GM10847 (cell line): Measurements from ENCODE around the gene MCC.

Experiments used
- POLR2A ChIP-seq: IDR thresholded peaks from 2 replicates; pipeline ENCODE4 v1.6.1; 2011; ENCODE audit not compliant: insufficient read length; ENCODE audit errors: extremely low read depth

The MCC gene

DNA sequence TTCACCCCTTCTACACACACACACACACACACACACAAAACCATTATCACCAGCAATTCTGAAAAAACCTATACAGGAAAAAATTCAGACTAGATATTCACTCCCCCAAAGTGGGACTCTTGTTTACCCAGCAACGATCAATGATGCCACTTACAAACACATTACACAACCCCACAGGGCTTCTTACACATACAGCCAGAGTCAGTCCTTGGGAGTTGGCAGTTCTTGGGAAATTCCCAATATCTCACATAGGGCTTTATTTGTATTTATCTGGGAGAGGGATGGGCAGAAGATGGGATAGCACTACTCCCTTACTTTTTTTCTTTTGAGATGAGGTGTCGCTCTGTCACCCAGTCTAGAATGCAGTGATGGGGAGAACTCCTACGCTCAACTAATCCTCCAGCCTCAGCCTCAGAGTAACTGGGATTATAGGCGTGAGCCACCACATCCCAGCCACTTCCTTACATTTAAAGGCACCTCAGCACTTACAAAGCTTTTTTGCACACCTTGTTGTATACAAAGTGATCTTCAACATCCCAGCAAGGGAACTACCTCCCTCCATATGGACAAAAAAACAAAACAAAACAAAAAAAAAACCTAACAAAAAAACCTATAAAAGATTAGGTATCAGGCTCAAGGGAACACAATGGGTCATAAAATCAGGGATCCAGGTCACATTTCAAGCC lies 221.9 kb downstream of the MCC start:
- no peak for TF ChIP-seq POLR2A

DNA sequence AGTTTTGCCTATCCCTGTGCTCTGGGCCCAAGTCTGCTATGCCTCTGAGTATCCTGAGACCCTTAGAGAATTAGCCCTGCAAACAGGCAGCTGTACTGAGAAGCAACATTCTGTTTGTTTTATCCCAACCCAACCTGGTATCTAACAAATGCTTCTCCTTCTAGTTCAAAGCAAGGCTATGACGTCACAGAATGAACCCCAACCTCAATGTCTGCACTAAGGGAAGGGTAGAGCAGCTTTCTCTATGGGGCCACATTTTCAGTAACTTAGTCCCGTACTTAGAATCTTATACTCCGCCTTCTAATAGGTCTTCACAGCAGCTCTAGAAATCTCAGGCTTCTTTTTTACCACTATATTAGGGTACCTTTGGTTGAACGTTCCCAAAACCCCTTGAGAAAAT lies 223.1 kb downstream of the MCC start:
- TF ChIP-seq POLR2A = no peak

DNA sequence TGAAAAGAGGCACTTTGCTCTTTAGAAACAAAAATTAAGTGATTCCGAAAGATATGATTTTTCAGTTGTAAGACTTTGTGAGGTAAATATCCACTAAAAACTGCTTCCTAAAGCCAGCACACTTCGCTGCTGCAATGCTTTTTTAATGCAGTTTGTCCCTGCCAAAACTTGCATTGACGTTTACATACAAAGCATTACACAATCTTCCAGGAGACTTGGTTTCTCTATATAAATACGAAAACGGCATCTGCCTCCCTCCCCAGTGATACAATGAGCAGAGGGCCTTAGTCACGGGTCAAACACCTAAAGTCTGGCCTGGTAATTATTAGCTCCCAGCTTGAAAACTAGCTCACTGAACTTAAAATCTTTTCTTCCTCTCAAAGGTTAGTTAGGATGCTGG lies 224.2 kb downstream of the MCC start:
- TF ChIP-seq POLR2A = no peak

DNA sequence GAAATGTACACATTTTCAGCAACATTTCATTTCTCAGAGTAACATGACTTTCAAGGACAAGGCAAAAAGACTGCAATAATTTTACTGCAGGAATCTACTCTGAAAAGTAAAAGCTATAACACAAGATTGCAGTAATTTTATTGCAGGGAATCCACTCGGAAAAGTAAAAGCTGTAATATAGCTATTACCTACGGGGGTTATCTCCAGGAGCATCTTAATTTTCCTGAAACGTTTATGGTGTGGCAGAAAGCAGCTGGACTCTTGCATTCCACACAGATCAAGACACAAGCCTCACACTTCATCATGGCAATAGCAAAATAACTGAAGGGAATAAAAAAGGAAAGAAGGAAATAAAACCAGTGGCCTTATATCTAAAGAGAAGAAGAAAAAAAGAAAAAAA lies 224.7 kb downstream of the MCC start:
- no peak for TF ChIP-seq POLR2A

DNA sequence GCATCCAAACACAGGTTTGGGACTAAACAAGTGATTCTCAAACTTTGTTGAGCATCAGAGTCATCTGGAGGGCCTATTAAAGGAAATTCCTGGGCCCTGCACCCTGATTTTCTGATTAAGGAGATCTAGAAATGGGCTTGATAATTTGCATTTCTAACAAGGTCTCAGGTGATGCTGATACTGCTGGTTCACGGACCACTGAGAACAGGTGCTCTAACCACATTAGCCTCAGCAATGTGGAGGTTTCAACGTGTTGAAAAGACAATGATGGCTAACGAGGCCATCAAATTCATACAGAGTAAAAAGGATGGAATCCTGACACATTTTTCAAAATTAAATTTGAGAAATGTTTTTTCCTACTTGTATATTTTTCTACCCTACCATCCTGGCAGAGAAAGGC lies 225.6 kb downstream of the MCC start:
- TF ChIP-seq POLR2A = no peak

DNA sequence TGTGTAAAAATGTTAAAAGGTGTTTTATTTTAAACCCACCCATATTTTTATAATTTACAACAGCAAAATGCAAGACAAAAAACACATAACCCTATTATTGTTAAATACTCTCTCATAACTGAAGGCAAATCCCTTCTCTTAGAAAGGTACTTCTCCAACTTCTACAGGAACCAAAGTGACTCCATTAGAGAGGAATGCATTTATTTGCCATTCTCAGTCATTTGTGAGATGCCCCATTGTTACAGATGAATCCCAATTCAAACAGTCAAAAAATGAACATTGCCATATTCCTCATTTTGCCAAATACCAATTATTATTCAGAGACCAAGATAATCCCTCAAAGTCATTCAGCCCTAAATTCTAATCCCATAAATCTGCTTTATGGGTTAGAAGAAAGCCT lies 229.2 kb downstream of the MCC start:
- no peak for TF ChIP-seq POLR2A

DNA sequence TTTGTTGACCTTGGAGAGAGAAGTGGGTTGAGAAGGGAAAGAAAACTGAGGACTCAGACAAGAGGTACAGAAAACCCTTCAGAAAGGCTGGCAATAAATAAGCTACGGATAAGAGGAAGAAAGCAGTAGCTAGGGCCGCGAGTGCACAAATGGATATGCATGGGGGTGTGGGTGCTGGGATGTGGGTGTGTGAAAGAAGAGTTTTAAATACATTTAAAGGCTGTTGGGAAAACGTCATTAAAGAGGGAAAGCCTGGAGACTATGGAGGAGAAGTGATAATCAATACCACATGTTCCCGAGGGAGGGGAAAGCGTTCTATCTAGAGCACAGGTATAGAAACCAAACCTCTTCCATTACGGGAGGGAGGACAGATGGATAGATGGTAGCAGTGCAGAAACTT lies 230.7 kb downstream of the MCC start:
- TF ChIP-seq POLR2A = no peak

DNA sequence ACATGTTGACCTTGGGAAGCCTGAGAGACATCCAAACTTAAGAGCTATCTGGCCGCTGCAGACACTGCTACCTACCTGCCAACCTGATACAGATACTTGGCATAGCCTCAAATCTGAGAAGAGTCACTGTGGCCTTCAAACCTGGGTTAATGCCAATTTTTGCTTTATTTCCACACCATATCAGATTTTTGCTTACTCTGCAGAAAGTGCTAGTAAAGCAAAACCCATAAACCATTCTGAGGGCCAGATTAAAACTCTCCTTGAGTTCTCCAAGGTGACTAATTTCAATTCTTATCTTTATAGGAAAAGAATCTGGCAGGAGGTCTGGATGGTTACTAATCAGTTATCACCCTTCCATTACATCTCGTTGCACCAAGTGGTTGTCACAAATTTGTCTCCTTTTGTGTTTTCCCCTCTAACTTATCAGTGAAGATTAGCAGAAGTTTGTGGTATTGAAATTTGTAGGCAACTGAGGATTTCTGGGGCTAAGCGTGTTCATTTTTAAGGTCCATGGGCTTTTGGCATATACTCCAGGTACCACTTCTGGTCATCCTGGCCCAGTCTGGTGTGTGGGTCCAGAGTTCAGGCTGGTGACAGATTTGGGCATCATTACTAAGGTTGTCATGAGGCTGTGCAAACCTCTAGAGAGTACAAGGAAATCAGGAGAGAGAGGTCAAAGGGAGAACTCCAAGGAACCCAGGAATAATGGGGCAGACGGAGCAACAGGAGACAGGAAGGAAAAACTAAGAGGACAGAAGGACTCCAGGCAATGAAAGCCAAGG lies 231.4 kb downstream of the MCC start:
- no peak for TF ChIP-seq POLR2A

DNA sequence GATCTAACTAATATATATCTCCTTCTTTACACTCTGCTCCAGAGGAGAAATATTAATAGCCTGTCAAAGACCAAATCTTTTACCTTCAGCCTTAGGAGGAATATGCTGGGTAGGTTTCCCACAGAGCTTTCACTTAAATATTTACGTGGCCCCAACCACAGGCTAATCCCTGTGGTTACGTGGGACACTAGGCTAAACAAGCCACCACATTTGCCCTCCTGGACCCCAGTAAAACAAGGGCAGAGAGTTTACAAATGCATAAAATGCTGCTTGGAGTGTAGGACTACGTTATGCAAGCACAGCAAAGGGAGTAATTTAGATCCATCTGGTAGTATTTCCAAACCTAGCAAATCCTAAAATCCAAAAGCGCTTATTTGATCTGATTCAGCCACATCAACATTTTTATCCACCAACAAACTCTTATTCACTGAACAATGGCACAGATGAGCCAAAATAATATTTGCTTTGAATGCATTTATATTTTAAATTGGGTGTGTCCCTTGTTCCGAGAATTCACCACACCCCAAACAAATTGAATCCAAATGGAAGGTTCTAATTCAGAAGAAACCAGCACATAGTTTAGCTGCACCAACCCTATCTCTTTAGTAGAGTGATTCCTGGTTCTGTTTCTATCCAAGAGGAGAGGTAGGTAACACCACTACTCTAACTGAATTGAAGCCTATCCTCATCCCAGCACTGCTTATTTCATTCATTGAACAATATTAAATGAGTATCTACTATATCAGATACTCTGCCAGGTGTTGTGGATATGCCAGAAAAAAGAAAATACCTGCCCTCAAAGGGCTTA lies 232.5 kb downstream of the MCC start:
- TF ChIP-seq POLR2A = no peak

DNA sequence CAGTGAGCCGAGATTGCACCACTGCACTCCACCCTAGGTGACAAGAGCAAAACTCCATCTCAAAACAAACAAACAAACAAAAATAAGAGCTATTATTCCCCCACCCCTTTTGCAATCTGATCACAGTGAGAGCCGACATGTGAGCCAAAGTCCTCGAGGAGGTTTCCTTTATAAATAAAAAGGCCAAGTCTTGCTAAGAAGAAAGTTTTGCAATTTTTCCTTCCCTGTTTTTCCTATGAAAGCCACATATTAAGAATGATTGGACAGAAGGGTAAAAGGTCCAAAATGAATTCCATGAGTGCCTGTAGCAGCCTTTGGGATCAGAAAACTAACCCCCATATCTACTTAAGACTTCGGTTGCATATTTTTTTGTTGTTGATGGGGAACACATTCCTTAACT lies 233.1 kb downstream of the MCC start:
- TF ChIP-seq POLR2A = no peak

DNA sequence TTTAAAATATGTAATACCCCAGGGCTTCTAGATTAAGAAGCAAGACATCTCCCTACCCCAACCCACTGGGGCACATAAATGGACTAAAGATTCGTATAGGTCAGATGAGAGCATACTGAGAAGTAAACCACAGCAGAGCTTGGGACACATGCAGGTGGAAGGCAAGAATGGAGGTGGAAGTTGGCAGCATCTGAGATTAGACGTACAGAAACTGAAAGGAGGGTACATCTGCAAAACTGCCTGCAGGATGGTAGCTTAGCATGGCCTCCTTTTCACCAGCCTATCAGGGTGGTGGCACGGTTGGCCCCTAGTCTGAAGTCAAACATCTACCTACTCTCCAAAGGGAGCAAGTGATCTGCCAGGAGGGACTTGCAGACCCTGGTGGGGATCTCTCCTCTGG lies 235.2 kb downstream of the MCC start:
- no peak for TF ChIP-seq POLR2A

DNA sequence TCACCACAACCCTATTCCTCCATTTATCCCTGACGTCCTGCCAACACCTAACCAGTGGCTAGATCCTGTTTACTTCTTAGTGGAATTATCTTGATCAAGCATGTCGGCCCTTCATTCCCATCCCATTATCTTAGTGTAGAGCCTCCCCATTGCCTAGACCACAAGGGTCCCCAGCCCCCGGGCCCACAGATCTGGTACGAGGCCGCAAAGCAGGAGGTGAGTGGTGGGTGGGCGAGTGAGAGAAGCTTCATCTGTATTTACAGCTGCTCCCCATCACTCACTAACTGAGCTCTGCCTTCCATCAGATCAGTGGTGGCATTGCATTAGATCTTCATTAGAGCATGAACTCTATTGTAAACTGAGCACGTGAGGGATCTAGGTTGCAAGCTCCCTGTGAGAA lies 236.2 kb downstream of the MCC start:
- no peak for TF ChIP-seq POLR2A

DNA sequence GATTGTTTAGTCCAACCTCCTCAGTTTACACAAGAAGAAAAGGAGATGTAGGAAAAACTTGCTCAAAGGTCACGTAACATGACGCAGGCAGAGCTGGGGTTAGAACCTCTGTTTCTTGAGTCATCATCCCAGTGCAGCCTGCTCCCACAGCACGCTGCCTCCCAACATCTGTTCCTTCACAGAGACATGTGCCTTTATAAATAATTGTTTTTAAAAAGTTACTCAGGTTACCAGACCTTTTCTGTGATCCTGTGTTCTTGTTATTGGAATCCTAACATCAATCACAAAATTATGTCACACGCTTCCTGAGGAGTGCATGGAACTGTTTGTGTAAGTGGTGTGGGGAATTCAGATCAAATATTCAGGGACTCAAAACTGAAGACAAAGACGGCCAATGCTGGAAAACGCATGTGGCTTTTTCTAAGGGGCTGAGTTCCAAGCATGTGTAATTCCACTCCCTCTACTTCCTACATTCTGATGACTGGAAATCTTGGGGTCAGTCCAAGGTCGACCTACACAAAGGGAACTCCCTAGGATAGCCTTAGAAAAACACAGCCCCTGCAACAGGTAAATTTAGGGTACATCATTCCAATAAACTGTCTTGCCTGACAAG lies 237.8 kb downstream of the MCC start:
- TF ChIP-seq POLR2A = no peak

DNA sequence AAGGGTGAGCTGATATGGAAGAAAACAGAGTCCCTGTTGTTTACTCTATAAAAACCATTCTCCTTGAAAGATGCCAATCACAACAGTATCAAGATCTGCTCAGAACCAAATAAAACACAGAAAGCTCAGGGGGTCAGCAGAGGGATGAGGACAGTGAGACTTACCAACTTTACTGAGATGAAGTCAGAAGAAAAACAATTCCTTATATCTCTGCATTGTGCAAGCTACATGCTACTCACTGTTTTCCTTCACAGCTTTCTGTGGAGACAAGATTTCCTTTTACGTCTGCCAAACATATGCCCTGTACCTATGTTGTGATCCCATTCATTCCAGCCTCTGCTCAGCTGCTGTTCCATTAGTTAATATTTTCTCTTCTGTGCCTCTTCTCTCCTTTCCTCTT lies 239.0 kb downstream of the MCC start:
- no peak for TF ChIP-seq POLR2A

DNA sequence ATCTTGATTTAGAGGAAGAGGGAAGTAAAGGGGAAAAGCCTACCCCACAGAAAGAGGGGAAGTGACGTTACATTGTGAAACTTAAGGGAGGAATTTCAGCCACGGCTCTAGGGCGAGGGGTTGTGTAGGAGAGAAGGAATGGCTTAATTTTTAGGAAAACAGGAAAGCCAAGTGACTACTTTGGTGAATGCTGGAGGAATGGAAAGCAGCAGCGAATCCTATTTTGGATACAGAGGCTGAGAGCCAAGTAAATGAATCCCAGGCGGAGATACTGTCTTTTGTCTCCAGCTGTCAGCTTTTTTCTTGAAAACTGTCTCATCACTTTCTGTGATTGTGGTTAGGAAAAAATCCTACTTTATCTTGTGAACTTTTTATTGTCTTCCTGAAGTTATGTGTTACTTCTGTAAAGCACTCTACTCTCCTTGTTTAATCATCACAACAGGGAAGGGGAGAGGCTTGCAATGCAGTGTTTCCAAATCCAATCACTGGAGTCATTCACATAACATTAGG lies 241.8 kb downstream of the MCC start:
- TF ChIP-seq POLR2A = no peak
